AG04449 (cell line): Measurements from ENCODE around the gene SVOP.

ENCODE experiments used
- CTCF ChIA-PET: fragments of 350-600 bp; formaldehyde crosslinking; extraction: SDS; loops from one replicate; lab custom pipeline; 2021; ENCODE audit warnings: antibody characterized with exemption; lab: Yijun Ruan, JAX
- POLR2A ChIA-PET: fragments of 400-600, 350-600 bp; formaldehyde crosslinking; extraction: SDS; loops from one replicate; lab custom pipeline; 2020; ENCODE audit warnings: antibody characterized with exemption, inconsistent platforms; lab: Yijun Ruan, JAX
- DNase-seq: peaks from one replicate; pipeline ENCODE4 v3.0.0-alpha.2; 2010; ENCODE audit warnings: low read depth, low spot score
- H3K4me3 ChIP-seq: 2 replicates; pipeline ENCODE4 v1.5.1; 2011; ENCODE audit warnings: low read depth, mild to moderate bottlenecking, control low read depth, low read length
- CTCF ChIP-seq: IDR thresholded peaks from one replicate; pipeline ENCODE4 v1.5.1; 2011; ENCODE audit warnings: mild to moderate bottlenecking, moderate library complexity, low read length, control low read depth, inconsistent platforms; ENCODE audit not compliant: insufficient read depth; ENCODE audit errors: missing control alignments

SVOP gene

GRCh38 chr12:108948367-108948766, 72.5 kb downstream of the SVOP start:
- CTCF ChIA-PET: interaction anchor here (1.5 kb wide), 1 partner anchor 144 kb away, joined by 4 read pairs; no protein-coding TSS in a partner anchor
- no peak for DNase-seq
- POLR2A ChIA-PET: no interaction called here
- H3K4me3 ChIP-seq: no peak overlapping the region
- TF ChIP-seq CTCF: no peak

- no peak for DNase-seq
- no peak for TF ChIP-seq CTCF
- H3K4me3 ChIP-seq: no peak overlapping the region
- POLR2A ChIA-PET: no interaction called here
- CTCF ChIA-PET: interaction anchor here (1.5 kb wide), 1 partner anchor 143 kb away, joined by 4 read pairs; no protein-coding TSS in a partner anchor
Observed at GRCh38 chr12:108947097-108947496, 73.8 kb downstream of the SVOP start.

GRCh38 chr12:108940138-108940537, 80.7 kb downstream of the SVOP start:
- no peak overlapping the region for H3K4me3 ChIP-seq
- ChIA-PET CTCF (interaction anchor here (2.9 kb wide), 1 partner anchor 11 kb away, joined by 17 read pairs; no protein-coding TSS in a partner anchor), POLR2A (no interaction called here)
- no peak for DNase-seq
- TF ChIP-seq CTCF: no peak

- no peak for TF ChIP-seq CTCF
- CTCF ChIA-PET: interaction anchor here (2.9 kb wide), 1 partner anchor 11 kb away, joined by 17 read pairs; no protein-coding TSS in a partner anchor
- POLR2A ChIA-PET: no interaction called here
- DNase-seq: no peak
- H3K4me3 ChIP-seq: no peak overlapping the region
Observed at GRCh38 chr12:108939594-108939993, 81.3 kb downstream of the SVOP start.

- POLR2A ChIA-PET: no interaction called here
- no peak overlapping the region for H3K4me3 ChIP-seq
- TF ChIP-seq CTCF: no peak
- CTCF ChIA-PET: interaction anchor here (2.9 kb wide), 1 partner anchor 13 kb away, joined by 17 read pairs; no protein-coding TSS in a partner anchor
- DNase-seq: no peak
Observed at GRCh38 chr12:108938247-108938924, 82.5 kb downstream of the SVOP start.

- H3K4me3 ChIP-seq: no peak overlapping the region
- CTCF ChIA-PET: interaction anchor here (0.9 kb wide), 1 partner anchor 53 kb away, joined by 3 read pairs; no protein-coding TSS in a partner anchor
- no peak for DNase-seq
- TF ChIP-seq CTCF: no peak
- POLR2A ChIA-PET: no interaction called here
Observed at GRCh38 chr12:108935159-108935763, 85.6 kb downstream of the SVOP start.
